ENCODE data around the gene FOS. TPM values are rescaled to one million over a fixed set of nuclear protein-coding genes. Genes with fewer than 3 reads are reported as not detected.
A peak's percentile ranks its signal among the peaks of the same experiment; 100 is the strongest.

Gene FOS
- total RNA-seq, 1 donor from 2014 or later, result 32.9 TPM

DNA sequence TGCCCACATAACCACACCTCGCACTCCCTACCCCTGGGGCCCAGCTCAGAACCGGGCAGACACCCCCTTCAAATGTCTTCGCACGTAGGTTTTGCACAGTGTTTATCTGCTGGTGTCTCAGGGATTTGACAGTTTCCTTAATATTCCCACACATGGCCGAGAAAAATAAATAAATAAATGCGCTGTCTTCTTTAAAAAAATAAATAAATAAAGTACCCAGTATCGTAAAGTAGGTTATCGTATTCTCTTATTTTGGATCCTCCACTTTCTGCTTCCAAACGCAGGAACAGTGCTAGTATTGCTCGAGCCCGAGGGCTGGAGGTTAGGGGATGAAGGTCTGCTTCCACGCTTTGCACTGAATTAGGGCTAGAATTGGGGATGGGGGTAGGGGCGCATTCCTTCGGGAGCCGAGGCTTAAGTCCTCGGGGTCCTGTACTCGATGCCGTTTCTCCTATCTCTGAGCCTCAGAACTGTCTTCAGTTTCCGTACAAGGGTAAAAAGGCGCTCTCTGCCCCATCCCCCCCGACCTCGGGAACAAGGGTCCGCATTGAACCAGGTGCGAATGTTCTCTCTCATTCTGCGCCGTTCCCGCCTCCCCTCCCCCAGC lies 710 bp upstream of the FOS start:
- no peak overlapping the region for H3K27ac ChIP-seq
- peaks cover 87% of the 10 kb centered on the region for H3K27me3 ChIP-seq
- DNase-seq (ENCODE audit: low spot score), result no peak
- H3K36me3 ChIP-seq, result no peaks in the 10 kb centered on the region
- H2AFZ ChIP-seq (replicated peaks), result peak overlapping the region; percentile 14
- H3K4me1 Mint-ChIP-seq, result peaks cover 46% of the 10 kb centered on the region
- peak overlapping the region; percentile 97 for H3K27ac Mint-ChIP-seq
- H3K9me3 ChIP-seq (ENCODE audit: low read depth), result no peaks in the 10 kb centered on the region
- H3K9ac ChIP-seq, result no peak overlapping the region
- peaks cover 25% of the 10 kb centered on the region for H4K20me1 ChIP-seq (ENCODE audit: low read depth)
- no peaks in the 10 kb centered on the region for H3K9me3 Mint-ChIP-seq
- peaks cover 36% of the 10 kb centered on the region for H3F3A ChIP-seq (ENCODE audit: low read depth)
- H3K79me2 ChIP-seq (ENCODE audit: low read depth), result no peaks in the 10 kb centered on the region
- H3K36me3 Mint-ChIP-seq, result peaks cover 18% of the 10 kb centered on the region
- peak overlapping the region; percentile 96 for H3K4me3 Mint-ChIP-seq
- peak overlapping the region; percentile 64 for H3K4me3 ChIP-seq
- H3K4me1 ChIP-seq, result peaks cover 13% of the 10 kb centered on the region
- peaks cover 35% of the 10 kb centered on the region for H3K27me3 Mint-ChIP-seq (ENCODE audit: insufficient read depth, low read depth)
- H3K4me2 ChIP-seq, result peak overlapping the region; percentile 90
- TF ChIP-seq, protein P1, sequence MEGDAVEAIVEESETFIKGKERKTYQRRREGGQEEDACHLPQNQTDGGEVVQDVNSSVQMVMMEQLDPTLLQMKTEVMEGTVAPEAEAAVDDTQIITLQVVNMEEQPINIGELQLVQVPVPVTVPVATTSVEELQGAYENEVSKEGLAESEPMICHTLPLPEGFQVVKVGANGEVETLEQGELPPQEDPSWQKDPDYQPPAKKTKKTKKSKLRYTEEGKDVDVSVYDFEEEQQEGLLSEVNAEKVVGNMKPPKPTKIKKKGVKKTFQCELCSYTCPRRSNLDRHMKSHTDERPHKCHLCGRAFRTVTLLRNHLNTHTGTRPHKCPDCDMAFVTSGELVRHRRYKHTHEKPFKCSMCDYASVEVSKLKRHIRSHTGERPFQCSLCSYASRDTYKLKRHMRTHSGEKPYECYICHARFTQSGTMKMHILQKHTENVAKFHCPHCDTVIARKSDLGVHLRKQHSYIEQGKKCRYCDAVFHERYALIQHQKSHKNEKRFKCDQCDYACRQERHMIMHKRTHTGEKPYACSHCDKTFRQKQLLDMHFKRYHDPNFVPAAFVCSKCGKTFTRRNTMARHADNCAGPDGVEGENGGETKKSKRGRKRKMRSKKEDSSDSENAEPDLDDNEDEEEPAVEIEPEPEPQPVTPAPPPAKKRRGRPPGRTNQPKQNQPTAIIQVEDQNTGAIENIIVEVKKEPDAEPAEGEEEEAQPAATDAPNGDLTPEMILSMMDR (IDR thresholded peaks at IDR 0.05), result no peak
- TF ChIP-seq EZH2phosphoT487 (IDR thresholded peaks at IDR 0.05) (no peak), EZH2 (IDR thresholded peaks at IDR 0.05) (no peak)

DNA sequence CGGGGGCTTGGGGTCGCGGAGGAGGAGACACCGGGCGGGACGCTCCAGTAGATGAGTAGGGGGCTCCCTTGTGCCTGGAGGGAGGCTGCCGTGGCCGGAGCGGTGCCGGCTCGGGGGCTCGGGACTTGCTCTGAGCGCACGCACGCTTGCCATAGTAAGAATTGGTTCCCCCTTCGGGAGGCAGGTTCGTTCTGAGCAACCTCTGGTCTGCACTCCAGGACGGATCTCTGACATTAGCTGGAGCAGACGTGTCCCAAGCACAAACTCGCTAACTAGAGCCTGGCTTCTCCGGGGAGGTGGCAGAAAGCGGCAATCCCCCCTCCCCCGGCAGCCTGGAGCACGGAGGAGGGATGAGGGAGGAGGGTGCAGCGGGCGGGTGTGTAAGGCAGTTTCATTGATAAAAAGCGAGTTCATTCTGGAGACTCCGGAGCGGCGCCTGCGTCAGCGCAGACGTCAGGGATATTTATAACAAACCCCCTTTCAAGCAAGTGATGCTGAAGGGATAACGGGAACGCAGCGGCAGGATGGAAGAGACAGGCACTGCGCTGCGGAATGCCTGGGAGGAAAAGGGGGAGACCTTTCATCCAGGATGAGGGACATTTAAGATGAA lies 630 bp downstream of the FOS start:
- H3K9me3 Mint-ChIP-seq, result no peaks in the 10 kb centered on the region

DNA sequence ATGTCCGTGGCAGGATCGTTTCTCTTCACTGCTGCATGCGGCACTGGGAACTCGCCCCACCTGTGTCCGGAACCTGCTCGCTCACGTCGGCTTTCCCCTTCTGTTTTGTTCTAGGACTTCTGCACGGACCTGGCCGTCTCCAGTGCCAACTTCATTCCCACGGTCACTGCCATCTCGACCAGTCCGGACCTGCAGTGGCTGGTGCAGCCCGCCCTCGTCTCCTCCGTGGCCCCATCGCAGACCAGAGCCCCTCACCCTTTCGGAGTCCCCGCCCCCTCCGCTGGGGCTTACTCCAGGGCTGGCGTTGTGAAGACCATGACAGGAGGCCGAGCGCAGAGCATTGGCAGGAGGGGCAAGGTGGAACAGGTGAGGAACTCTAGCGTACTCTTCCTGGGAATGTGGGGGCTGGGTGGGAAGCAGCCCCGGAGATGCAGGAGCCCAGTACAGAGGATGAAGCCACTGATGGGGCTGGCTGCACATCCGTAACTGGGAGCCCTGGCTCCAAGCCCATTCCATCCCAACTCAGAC lies 1.2 kb downstream of the FOS start:
- Histone ChIP-seq H3K4me1 (peaks cover 13% of the 10 kb centered on the region), H3K4me2 (peak overlapping the region; percentile 90), H3K27ac (no peak overlapping the region), H3K9ac (no peak overlapping the region), H3F3A (ENCODE audit: low read depth) (peaks cover 36% of the 10 kb centered on the region), H3K9me3 (ENCODE audit: low read depth) (no peaks in the 10 kb centered on the region), H3K27me3 (peaks cover 68% of the 10 kb centered on the region), H4K20me1 (ENCODE audit: low read depth) (peaks cover 25% of the 10 kb centered on the region), H3K36me3 (no peaks in the 10 kb centered on the region), H3K4me3 (peak overlapping the region; percentile 64), H3K79me2 (ENCODE audit: low read depth) (no peaks in the 10 kb centered on the region), H2AFZ (replicated peaks) (no peak overlapping the region)
- Mint-ChIP-seq H3K4me1 (peaks cover 31% of the 10 kb centered on the region), H3K27me3 (ENCODE audit: insufficient read depth, low read depth) (peaks cover 37% of the 10 kb centered on the region), H3K4me3 (peak overlapping the region; percentile 96), H3K27ac (peak overlapping the region; percentile 42), H3K36me3 (peaks cover 18% of the 10 kb centered on the region), H3K9me3 (no peaks in the 10 kb centered on the region)
- peak; percentile 53 for DNase-seq (ENCODE audit: low spot score)
- TF ChIP-seq EZH2 (IDR thresholded peaks at IDR 0.05), result peak; percentile 48
- no peak for TF ChIP-seq EZH2phosphoT487 (IDR thresholded peaks at IDR 0.05)

More for the DNA sequence above, 630 bp downstream of the FOS start:
- H3F3A ChIP-seq (ENCODE audit: low read depth), result peaks cover 36% of the 10 kb centered on the region
- no peak overlapping the region for H2AFZ ChIP-seq (replicated peaks)
- Mint-ChIP-seq H3K27ac (peak overlapping the region; percentile 100), H3K27me3 (ENCODE audit: insufficient read depth, low read depth) (peaks cover 37% of the 10 kb centered on the region), H3K4me3 (peak overlapping the region; percentile 96), H3K4me1 (peaks cover 33% of the 10 kb centered on the region), H3K36me3 (peaks cover 18% of the 10 kb centered on the region)
- no peaks in the 10 kb centered on the region for H3K36me3 ChIP-seq
- H3K9ac ChIP-seq, result peak overlapping the region; percentile 95
- H3K4me3 ChIP-seq, result peak overlapping the region; percentile 64
- H3K27ac ChIP-seq, result no peak overlapping the region
- no peaks in the 10 kb centered on the region for H3K9me3 ChIP-seq (ENCODE audit: low read depth)
- peak overlapping the region; percentile 90 for H3K4me2 ChIP-seq
- no peaks in the 10 kb centered on the region for H3K79me2 ChIP-seq (ENCODE audit: low read depth)
- peak; percentile 61 for DNase-seq (ENCODE audit: low spot score)
- H4K20me1 ChIP-seq (ENCODE audit: low read depth), result peaks cover 25% of the 10 kb centered on the region
- peaks cover 13% of the 10 kb centered on the region for H3K4me1 ChIP-seq
- TF ChIP-seq EZH2phosphoT487 (IDR thresholded peaks at IDR 0.05), result no peak
- TF ChIP-seq EZH2 (IDR thresholded peaks at IDR 0.05), result peak; percentile 58
- TF ChIP-seq, protein P1 (IDR thresholded peaks at IDR 0.05), result no peak
- peaks cover 74% of the 10 kb centered on the region for H3K27me3 ChIP-seq

Data from neural progenitor cell (in vitro differentiated cells).